CD4-positive, alpha-beta T cell treated with Interleukin-21 for 1 hour (primary cell): ENCODE data around the gene CASKIN1.
"Not testable (repeated sequence)": the region's sequence is repeated elsewhere in the genome, so short reads cannot be mapped to it uniquely, and the experiment has no call there.

ENCODE experiments used
- DNase-seq: peaks from one replicate; pipeline ENCODE4 v3.0.0-alpha.2; 2020

The CASKIN1 gene

GRCh38 chr16:2155091-2155950, 41.1 kb downstream of the CASKIN1 start, which contains the start of gene TRAF7:
Gene TRAF7 (plus strand): TSS chr16:2155782. CDS start chr16:2163921, 8,139 bp downstream.
- peak; percentile 100 for DNase-seq

DNA sequence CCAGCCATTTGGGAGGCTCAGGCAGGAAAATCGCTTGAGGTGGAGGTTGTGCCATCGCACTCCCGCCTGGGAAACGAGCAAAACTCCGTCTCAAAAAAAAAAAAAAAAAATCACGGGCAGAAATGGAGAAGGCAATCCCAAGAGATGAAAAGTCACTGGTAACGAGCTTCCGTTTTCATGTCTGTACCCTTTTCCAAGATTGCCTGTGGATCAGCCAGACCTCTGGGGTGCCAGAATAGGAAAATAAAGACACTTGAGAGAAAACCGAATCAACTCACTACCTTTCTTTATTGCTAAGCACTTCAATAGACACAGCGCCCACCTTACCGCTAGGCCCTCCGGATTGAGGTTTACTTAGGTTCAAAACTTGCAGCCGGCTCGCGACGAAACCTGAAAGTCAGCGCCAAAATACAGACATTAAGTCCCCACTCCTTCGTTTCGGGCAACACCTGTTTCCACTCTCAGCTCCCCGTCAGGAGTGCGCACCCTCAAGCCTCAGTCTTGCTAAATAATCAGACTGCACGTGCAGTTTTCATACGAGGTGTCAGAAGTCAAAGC, 41.8 kb downstream of the CASKIN1 start:
- DNase-seq = no peak

DNA sequence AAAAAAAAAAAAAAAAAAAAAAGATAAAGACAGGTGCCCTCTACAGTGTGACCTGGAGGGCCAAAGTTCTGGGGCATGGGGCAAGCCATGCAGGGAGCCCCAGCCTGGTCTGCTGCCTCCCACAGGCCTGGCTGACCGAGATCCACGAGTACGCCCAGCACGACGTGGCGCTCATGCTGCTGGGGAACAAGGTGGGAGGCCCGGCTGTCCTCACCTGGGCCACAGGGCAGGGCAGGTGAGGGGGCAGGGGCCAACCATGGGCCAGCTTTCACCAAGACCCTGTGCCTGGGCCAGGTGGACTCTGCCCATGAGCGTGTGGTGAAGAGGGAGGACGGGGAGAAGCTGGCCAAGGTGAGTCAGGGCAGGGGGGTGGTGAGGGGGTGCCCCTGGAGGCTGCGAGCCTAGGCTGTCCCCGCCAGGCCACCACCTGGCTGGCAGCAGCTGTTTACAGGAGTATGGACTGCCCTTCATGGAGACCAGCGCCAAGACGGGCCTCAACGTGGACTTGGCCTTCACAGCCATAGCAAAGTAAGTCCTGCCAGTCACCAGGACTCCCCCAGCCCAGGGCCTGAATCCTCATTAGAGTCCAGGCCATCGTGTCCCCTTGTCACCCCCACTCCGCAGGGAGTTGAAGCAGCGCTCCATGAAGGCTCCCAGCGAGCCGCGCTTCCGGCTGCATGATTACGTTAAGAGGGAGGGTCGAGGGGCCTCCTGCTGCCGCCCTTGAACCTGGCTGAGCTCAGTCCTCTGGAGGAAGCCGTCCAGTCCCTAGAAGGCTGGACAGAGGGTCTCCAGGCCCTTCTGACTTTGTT, 43.5 kb downstream of the CASKIN1 start:
- no peak for DNase-seq

GRCh38 chr16:2151188-2152091, 45.0 kb downstream of the CASKIN1 start:
- no peak for DNase-seq

- DNase-seq = no peak
These were observed 45.8 kb downstream of the CASKIN1 start for GRCh38 chr16:2150418-2151187.

DNA sequence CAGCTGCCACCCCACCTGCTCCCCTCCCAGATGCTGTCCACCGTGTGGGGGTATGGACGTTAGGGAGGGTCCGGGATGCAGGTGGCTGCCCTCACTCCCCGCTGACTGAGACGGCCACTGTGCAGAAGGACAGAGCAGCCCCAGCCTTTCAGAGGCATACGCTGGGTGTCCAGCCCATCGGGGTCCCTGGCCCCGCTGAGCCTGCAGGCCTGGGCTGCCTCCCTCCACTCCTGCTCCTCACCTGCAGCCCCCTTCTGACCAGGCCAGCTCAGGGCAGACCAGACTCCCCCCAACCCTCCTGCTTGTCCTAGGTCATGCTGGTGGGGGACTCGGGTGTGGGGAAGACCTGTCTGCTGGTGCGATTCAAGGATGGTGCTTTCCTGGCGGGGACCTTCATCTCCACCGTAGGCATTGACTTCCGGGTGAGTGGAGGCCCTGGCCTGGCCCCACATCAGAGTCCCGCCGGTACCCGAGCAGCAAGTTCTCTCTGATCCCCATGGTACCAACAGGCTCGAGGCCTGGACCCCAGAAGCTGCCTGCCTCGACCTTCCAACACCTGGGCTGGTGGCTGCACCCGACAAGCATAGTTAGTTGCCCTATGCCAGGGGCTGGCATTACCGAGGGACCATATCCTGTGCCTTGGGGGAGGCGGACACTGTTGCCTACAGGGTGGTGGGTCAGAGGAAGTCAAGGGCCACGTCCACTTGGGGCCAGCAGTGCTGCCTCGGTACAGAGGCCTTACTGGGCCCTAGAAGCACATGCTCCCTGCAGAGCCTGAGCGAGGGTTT, 46.6 kb downstream of the CASKIN1 start:
- no peak for DNase-seq

GRCh38 chr16:2148714-2149629, 47.4 kb downstream of the CASKIN1 start:
- DNase-seq = no peak

GRCh38 chr16:2147981-2148671, 48.3 kb downstream of the CASKIN1 start, which contains the start of gene RAB26:
Gene RAB26 (plus strand): TSS chr16:2148625. CDS start chr16:2148784, 159 bp downstream.
- peak; percentile 60 for DNase-seq

GRCh38 chr16:2147378-2147777, 49.0 kb downstream of the CASKIN1 start:
- DNase-seq = no peak

DNA sequence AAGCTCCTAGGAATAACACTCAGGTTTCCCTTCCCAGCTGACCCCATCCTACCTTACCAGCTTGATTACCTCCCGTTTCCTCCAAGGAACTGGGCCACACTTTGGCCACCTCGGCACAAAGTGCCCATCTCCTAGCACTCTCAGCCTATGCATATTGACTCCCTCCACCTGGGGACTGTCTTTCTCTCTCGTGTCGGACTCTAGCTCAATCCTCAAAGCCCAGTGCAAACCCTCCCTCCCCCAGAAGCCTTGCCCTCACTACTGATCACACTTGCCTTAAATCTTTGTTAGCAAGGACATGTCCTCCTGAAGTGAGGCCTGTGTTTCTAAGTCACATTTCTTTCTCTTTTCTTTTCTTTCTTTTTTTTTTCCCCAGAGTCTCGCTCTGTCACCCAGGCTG, 50.6 kb downstream of the CASKIN1 start:
- no peak for DNase-seq

- DNase-seq = no peak
These were observed 52.4 kb downstream of the CASKIN1 start for GRCh38 chr16:2143878-2144485.

GRCh38 chr16:2142942-2143877, 53.2 kb downstream of the CASKIN1 start:
- no peak for DNase-seq

- peak; percentile 99 for DNase-seq
These were observed 60.5 kb downstream of the CASKIN1 start, which contains the start of gene PKD1 for GRCh38 chr16:2135770-2136490. Gene PKD1 (minus strand): TSS chr16:2135898. CDS start chr16:2135689, 209 bp downstream.

- DNase-seq = not testable (repeated sequence)
These were observed 61.3 kb downstream of the CASKIN1 start for GRCh38 chr16:2135071-2135470.

DNA sequence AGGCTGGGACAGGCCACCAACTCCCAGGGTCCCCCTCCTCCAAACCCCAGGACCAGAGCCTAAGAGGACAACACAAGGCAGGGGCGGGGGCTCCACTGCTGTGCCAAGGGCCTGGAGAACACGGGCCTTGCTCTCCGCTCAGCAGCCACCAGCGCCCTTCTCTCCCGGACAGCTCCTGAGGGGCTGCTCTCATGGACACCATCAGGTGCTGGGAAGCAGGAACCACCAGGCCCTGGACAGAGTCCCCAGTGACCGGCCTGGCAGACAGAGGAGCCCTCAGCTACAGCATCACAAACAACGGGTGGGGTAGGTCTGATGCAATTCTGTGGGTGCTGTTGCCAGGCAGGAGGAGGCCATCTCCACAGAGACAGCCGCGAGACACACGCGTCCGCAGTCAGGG, 62.6 kb downstream of the CASKIN1 start:
- DNase-seq = not testable (repeated sequence)

DNA sequence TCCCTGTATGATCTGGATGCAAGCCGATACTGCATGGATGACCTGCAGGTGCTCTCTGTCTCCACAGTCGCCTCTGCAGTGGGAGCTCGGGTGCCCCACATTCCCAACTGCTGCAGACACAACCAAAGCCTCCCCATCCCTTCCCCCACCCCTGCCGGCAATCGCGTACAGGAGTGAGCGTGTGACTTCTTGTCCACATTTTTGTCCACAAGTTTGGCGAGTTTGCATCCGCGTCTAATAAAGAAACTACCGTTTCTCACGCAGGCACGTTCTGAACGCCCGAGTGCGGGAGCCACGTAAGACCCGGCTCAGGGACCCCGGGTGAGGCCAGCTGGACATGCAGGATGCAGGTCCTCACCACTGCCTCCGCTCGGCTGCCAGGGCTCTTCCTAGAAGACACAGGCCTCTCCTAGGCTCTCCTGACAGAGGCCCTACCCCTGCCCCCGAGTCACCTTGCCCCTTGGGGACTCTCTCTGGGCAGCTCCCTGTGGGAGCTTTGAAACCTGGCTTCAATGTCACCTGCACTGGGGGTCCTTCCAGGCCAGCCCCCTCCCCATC, 66.4 kb downstream of the CASKIN1 start:
- not testable (repeated sequence) for DNase-seq
